Measurements from ENCODE around the gene MORC1.

DNA sequence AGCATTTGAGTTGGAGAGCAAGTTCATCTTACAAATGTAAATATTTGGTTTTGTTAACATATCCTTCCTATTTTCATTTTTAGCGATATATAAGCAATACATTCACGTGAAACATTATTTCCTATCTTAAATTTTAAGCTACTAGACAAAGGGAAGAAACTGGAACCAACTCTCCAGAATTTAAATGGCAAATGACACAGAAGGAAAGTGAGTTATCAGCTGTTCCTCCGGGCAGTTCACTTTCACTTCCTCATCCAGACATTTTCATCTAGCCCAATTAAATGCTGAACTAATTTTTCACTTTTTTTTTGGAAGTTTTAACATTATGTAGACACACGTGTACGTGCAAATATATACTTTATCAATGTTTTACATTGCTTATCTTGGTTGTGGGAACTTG, 58.7 kb downstream of the MORC1 start:
- TF ChIP-seq CTCF (IDR thresholded peaks at IDR 0.05; ENCODE audit: borderline replicate concordance, extremely low read depth, low read length, poor library complexity, severe bottlenecking) (no peak), EZH2 (IDR thresholded peaks at IDR 0.05; ENCODE audit: borderline replicate concordance, low read depth, low read length, severe bottlenecking) (no peak)

All from DND-41 (cell line).